Memory B cell (primary cell): ENCODE data around the gene ZNF780B.

Experiments used
- ATAC-seq: fragments of 150-1000 bp; cut with Tn5 transposase; 2 replicates; pipeline ENCODE4 v1.10.0; 2021; ENCODE audit warnings: low read depth, mild to moderate bottlenecking, moderate library complexity
- DNase-seq, 2 donors: peaks; one replicate each; pipeline ENCODE4 v3.0.0; 2022; ENCODE audit warnings: low spot score in 2 of 2
- H3K27ac Mint-ChIP-seq: one replicate; pipeline ENCODE4 v1.8.0; 2022; ENCODE audit warnings: mild to moderate bottlenecking, moderate library complexity, mixed read lengths
- H3K27me3 Mint-ChIP-seq: one replicate; pipeline ENCODE4 v1.8.0; 2022; ENCODE audit warnings: mixed read lengths
- H3K36me3 Mint-ChIP-seq: one replicate; pipeline ENCODE4 v1.8.0; 2022; ENCODE audit warnings: mild to moderate bottlenecking, mixed read lengths
- H3K4me1 Mint-ChIP-seq: one replicate; pipeline ENCODE4 v1.8.0; 2022; ENCODE audit warnings: mixed read lengths
- H3K4me3 Mint-ChIP-seq: one replicate; pipeline ENCODE4 v1.8.0; 2022; ENCODE audit warnings: mild to moderate bottlenecking, moderate library complexity, mixed read lengths
- H3K9me3 Mint-ChIP-seq: one replicate; pipeline ENCODE4 v1.8.0; 2022; ENCODE audit warnings: mixed read lengths

The ZNF780B gene

DNA sequence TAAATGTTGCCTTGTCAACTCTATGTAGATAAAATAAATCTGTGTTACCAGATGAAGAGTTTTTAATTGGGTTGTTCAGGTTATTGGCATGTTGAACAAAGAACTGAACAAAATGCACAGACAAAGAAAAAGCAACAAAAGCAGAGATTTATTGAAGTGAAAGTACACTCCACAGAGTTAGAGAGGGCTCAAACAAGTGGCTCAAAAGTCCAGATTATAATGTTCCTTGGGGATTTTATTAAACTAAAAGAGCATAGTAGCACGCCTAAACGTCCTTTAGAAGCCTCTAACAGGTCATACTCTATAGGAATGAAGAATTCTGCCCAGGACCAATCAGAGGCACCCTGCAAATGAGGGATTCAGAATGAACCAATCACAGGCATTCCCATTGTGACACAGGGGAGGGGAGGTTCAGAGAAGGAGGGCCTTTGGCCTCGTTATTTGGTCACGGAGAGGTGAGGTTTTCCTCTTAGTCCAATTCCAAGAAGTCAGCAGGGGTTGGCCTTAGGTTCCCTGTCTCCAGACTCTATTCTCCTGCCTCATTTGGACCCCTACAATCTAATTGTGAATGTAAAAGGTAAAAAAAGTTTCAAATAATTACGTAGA lies 72.2 kb downstream of the ZNF780B start:
- H3K4me1 Mint-ChIP-seq, result no peaks in the 10 kb centered on the region
- H3K27me3 Mint-ChIP-seq, result no peaks in the 10 kb centered on the region

GRCh38 chr19:39982883-39983282 lies 73.1 kb downstream of the ZNF780B start:
- DNase-seq (no peak), ATAC-seq (no peak)
- Mint-ChIP-seq H3K36me3 (peaks cover 48% of the 10 kb centered on the region), H3K4me3 (no peak overlapping the region), H3K9me3 (peaks cover 14% of the 10 kb centered on the region), H3K27ac (no peak overlapping the region), H3K4me1 (peaks cover 2% of the 10 kb centered on the region), H3K27me3 (no peaks in the 10 kb centered on the region)

More for the DNA sequence above, 72.2 kb downstream of the ZNF780B start:
- Mint-ChIP-seq H3K36me3 (peaks cover 41% of the 10 kb centered on the region), H3K4me3 (no peak overlapping the region), H3K27ac (no peak overlapping the region), H3K9me3 (peaks cover 14% of the 10 kb centered on the region)
- no peak for ATAC-seq
- DNase-seq, result no peak
